ENCODE data around the gene IVNS1ABP.

The IVNS1ABP gene

GRCh38 chr1:185317886-185318310 is 855 bp upstream of the IVNS1ABP start:
- no peak for TF ChIP-seq REST (IDR thresholded peaks at IDR 0.05; ENCODE audit: insufficient replicate concordance, low read depth)
- no peaks in the 10 kb centered on the region for H3K27me3 ChIP-seq (ENCODE audit: insufficient read depth, poor library complexity, severe bottlenecking)
- H3K27ac ChIP-seq (replicated peaks): peak overlapping the region; percentile 89
- peak overlapping the region; percentile 79 for H3K4me3 ChIP-seq (replicated peaks; ENCODE audit: insufficient read depth, low read length)
- DNase-seq (ENCODE audit: low read depth in 1 of 2, low spot score in 1 of 2): peak in 1 of 2 experiments; percentile 79

- H3K27me3 ChIP-seq (ENCODE audit: insufficient read depth, poor library complexity, severe bottlenecking): no peaks in the 10 kb centered on the region
- H3K4me3 ChIP-seq (replicated peaks; ENCODE audit: insufficient read depth, low read length): peak overlapping the region; percentile 79
- DNase-seq (ENCODE audit: low read depth in 1 of 2, low spot score in 1 of 2): peak in 1 of 2 experiments; percentile 91
- peak overlapping the region; percentile 96 for H3K27ac ChIP-seq (replicated peaks)
- no peak for TF ChIP-seq SPI1 (IDR thresholded peaks at IDR 0.05; ENCODE audit: borderline replicate concordance, low read depth)
- peak; percentile 75 for TF ChIP-seq POLR2AphosphoS5 (IDR thresholded peaks at IDR 0.05; ENCODE audit: low read depth)
- TF ChIP-seq, protein P1, sequence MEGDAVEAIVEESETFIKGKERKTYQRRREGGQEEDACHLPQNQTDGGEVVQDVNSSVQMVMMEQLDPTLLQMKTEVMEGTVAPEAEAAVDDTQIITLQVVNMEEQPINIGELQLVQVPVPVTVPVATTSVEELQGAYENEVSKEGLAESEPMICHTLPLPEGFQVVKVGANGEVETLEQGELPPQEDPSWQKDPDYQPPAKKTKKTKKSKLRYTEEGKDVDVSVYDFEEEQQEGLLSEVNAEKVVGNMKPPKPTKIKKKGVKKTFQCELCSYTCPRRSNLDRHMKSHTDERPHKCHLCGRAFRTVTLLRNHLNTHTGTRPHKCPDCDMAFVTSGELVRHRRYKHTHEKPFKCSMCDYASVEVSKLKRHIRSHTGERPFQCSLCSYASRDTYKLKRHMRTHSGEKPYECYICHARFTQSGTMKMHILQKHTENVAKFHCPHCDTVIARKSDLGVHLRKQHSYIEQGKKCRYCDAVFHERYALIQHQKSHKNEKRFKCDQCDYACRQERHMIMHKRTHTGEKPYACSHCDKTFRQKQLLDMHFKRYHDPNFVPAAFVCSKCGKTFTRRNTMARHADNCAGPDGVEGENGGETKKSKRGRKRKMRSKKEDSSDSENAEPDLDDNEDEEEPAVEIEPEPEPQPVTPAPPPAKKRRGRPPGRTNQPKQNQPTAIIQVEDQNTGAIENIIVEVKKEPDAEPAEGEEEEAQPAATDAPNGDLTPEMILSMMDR (IDR thresholded peaks at IDR 0.05; ENCODE audit: insufficient read depth, low read length): no peak
Observed at GRCh38 chr1:185316163-185317033, 645 bp downstream of the IVNS1ABP start.

GRCh38 chr1:185315445-185316071 is 1.5 kb downstream of the IVNS1ABP start:
- DNase-seq (ENCODE audit: low read depth in 1 of 2, low spot score in 1 of 2): no peak
- peak overlapping the region; percentile 96 for H3K27ac ChIP-seq (replicated peaks)
- peak overlapping the region; percentile 79 for H3K4me3 ChIP-seq (replicated peaks; ENCODE audit: insufficient read depth, low read length)

More at GRCh38 chr1:185315445-185316071, 1.5 kb downstream of the IVNS1ABP start:
- no peaks in the 10 kb centered on the region for H3K27me3 ChIP-seq (ENCODE audit: insufficient read depth, poor library complexity, severe bottlenecking)
- TF ChIP-seq SPI1 (IDR thresholded peaks at IDR 0.05; ENCODE audit: borderline replicate concordance, low read depth) (no peak), GABPA (IDR thresholded peaks at IDR 0.05; ENCODE audit: low read depth) (no peak), POLR2AphosphoS5 (IDR thresholded peaks at IDR 0.05; ENCODE audit: low read depth) (no peak), REST (IDR thresholded peaks at IDR 0.05; ENCODE audit: insufficient replicate concordance, low read depth) (no peak)
- TF ChIP-seq, protein P1 (IDR thresholded peaks at IDR 0.05; ENCODE audit: insufficient read depth, low read length): no peak
